Activated naive CD8-positive, alpha-beta T cell treated with anti-CD3 and anti-CD28 coated beads for 36 hours (primary cell): ENCODE data around the gene LYRM7. TPM values are rescaled to one million over a fixed set of nuclear protein-coding genes. Genes with fewer than 3 reads are reported as not detected.
A peak's percentile ranks its signal among the peaks of the same experiment; 100 is the strongest.

Experiments used
- DNase-seq: peaks from one replicate; pipeline ENCODE4 v3.0.0; 2021
- H3K27ac Mint-ChIP-seq: one replicate; pipeline ENCODE4 v1.8.0; 2022; ENCODE audit warnings: mild to moderate bottlenecking, moderate library complexity, mixed read lengths
- H3K27me3 Mint-ChIP-seq: one replicate; pipeline ENCODE4 v1.8.0; 2022; ENCODE audit warnings: mild to moderate bottlenecking, mixed read lengths
- H3K36me3 Mint-ChIP-seq: one replicate; pipeline ENCODE4 v1.8.0; 2021; ENCODE audit warnings: mild to moderate bottlenecking, mixed read lengths
- H3K4me1 Mint-ChIP-seq: one replicate; pipeline ENCODE4 v1.8.0; 2021; ENCODE audit warnings: mixed read lengths
- H3K4me3 Mint-ChIP-seq: one replicate; pipeline ENCODE4 v1.8.0; 2022; ENCODE audit warnings: mild to moderate bottlenecking, moderate library complexity, mixed read lengths
- H3K9me3 Mint-ChIP-seq: one replicate; pipeline ENCODE4 v1.8.0; 2022; ENCODE audit warnings: mixed read lengths
- total RNA-seq, 2 experiments: library from RNA; stranded (reverse); gene quantifications; one replicate each; pipeline ENCODE4 v1.2.3, GENCODE V29; 2021

The LYRM7 gene
- total RNA-seq, 2 experiments from 2014 or later: 26.2 to 28.5 TPM

- H3K4me3 Mint-ChIP-seq: no peak overlapping the region
- no peaks in the 10 kb centered on the region for H3K9me3 Mint-ChIP-seq
- no peak for DNase-seq
- H3K27me3 Mint-ChIP-seq: no peaks in the 10 kb centered on the region
- H3K4me1 Mint-ChIP-seq: peaks cover 15% of the 10 kb centered on the region
- H3K36me3 Mint-ChIP-seq: peaks cover 10% of the 10 kb centered on the region
- no peak overlapping the region for H3K27ac Mint-ChIP-seq
Observed at GRCh38 chr5:131198625-131199024, 27.9 kb downstream of the LYRM7 start.

DNA sequence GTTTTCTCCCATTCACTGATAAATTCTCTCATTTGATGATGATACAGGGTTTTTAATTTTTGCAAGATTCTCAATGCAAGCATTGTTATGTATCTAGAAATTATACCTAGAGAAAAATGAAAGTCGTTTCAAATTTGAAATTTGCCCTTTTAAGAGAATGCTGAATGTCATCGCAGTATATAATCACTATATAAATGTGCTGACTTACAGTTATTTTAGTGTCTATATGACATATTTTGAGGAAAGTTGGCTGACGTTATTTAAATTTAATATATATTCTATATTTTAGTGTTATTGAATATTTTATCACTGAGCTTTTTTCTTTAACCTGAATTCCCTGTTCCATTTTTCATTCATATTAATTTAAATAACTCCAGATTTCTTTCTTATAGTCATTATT, 29.8 kb downstream of the LYRM7 start:
- Mint-ChIP-seq H3K27me3 (no peaks in the 10 kb centered on the region), H3K27ac (no peak overlapping the region), H3K9me3 (no peaks in the 10 kb centered on the region), H3K36me3 (peaks cover 9% of the 10 kb centered on the region), H3K4me3 (no peak overlapping the region), H3K4me1 (peaks cover 7% of the 10 kb centered on the region)
- no peak for DNase-seq

DNA sequence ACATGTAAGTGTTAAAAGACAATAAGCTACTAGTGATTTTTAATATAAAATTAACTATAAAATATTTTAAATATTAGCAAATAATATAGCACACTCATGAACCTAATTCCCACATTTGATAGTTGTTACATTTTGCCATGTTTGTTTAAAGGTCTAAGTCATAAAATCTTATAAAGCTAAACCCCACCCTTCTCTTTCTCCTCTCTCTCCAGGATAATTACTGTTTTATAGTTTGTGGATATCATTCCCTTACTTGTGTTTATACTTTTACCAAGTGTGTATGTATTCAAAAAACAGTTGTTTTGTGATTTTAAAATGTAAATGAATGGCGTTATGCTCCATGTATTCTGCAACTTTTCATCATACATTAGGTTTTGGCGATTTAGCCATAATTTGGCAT, 34.2 kb downstream of the LYRM7 start:
- DNase-seq: no peak
- H3K27me3 Mint-ChIP-seq: no peaks in the 10 kb centered on the region
- no peaks in the 10 kb centered on the region for H3K9me3 Mint-ChIP-seq
- no peak overlapping the region for H3K4me3 Mint-ChIP-seq
- H3K36me3 Mint-ChIP-seq: peaks cover 13% of the 10 kb centered on the region
- H3K27ac Mint-ChIP-seq: no peak overlapping the region
- peaks cover 25% of the 10 kb centered on the region for H3K4me1 Mint-ChIP-seq

- Mint-ChIP-seq H3K9me3 (no peaks in the 10 kb centered on the region), H3K36me3 (peaks cover 16% of the 10 kb centered on the region), H3K4me3 (no peak overlapping the region), H3K27ac (no peak overlapping the region), H3K4me1 (peaks cover 36% of the 10 kb centered on the region), H3K27me3 (no peaks in the 10 kb centered on the region)
- DNase-seq: no peak
Observed at GRCh38 chr5:131206061-131206460, 35.3 kb downstream of the LYRM7 start.

DNA sequence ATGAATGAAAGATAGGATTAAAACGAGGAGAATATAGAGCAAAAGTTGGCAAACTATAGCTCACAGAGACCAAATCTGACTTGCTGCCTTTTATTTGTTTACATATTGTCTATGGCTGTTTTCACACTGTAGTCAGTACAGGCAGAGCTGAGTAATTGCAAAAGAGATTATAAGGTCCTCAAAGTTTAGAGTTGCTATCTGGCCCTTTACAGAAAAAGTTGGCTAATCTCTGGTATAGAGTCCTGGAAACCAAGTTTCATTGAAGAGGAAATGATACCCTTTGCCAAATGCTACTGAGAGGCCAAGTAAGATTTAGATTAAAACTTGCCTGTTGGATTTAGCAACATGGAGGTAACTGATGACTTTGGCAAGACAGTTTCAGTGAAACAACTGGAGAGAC, 36.0 kb downstream of the LYRM7 start:
- no peak overlapping the region for H3K4me3 Mint-ChIP-seq
- no peak overlapping the region for H3K27ac Mint-ChIP-seq
- peaks cover 40% of the 10 kb centered on the region for H3K4me1 Mint-ChIP-seq

DNA sequence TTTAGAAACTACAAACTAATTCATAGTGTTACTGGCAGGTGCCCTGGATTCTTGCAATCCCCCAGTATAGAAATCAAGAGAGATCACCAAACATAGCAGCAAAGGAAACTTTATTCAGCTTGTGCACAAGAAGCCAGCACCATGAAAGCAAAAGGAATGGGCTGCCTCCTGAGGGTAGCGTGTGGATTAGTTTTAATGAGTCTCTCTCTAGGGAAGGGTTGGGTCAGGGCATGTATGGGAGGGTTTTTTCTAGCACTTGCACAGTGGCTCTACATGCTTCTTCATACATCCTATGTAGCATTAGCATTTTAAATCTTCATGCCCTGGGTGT, 38.4 kb downstream of the LYRM7 start:
- Mint-ChIP-seq H3K27ac (peak overlapping the region; percentile 98), H3K36me3 (peaks cover 20% of the 10 kb centered on the region), H3K27me3 (no peaks in the 10 kb centered on the region), H3K4me1 (peaks cover 50% of the 10 kb centered on the region), H3K9me3 (no peaks in the 10 kb centered on the region), H3K4me3 (peak overlapping the region; percentile 81)
- no peak for DNase-seq

More for the DNA sequence above, 36.0 kb downstream of the LYRM7 start:
- DNase-seq: no peak
- no peaks in the 10 kb centered on the region for H3K9me3 Mint-ChIP-seq
- H3K36me3 Mint-ChIP-seq: peaks cover 16% of the 10 kb centered on the region
- H3K27me3 Mint-ChIP-seq: no peaks in the 10 kb centered on the region

DNA sequence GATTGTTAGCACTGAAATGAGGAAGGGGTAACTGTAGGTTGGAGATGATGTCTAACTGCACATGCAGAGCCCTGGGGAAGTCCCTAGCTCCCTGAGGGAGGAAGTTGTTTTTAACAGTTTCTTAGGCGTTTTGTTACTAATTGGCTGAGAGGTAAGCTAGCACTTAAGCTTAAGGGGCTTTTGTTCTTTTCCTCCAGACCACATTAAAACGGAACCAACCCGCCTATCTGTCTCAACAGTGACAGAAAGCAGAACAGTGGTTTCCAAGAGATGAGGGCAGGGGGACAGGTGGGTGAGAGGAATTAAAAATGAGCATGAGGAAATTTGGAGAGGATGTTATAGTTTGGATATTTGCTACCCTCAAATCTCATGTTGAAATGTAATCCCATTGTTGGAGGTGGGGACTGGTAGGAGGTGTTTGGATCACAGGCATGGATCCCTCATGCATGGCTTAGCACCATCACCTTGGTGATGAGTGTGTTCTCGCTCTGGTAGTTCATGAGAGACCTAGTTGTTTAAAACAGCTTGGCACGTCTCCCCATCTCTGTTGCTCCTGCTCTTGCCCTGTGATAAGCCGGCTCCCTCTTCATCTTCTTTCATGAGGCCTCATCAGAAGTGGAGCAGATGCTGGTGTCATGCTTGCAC, 38.9 kb downstream of the LYRM7 start:
- peak; percentile 55 for DNase-seq
- peaks cover 54% of the 10 kb centered on the region for H3K4me1 Mint-ChIP-seq
- H3K27ac Mint-ChIP-seq: peak overlapping the region; percentile 98
- H3K27me3 Mint-ChIP-seq: no peaks in the 10 kb centered on the region
- no peaks in the 10 kb centered on the region for H3K9me3 Mint-ChIP-seq
- H3K36me3 Mint-ChIP-seq: peaks cover 20% of the 10 kb centered on the region
- H3K4me3 Mint-ChIP-seq: peak overlapping the region; percentile 81

- H3K9me3 Mint-ChIP-seq: no peaks in the 10 kb centered on the region
- no peaks in the 10 kb centered on the region for H3K27me3 Mint-ChIP-seq
- H3K27ac Mint-ChIP-seq: peak overlapping the region; percentile 98
- no peak for DNase-seq
- H3K36me3 Mint-ChIP-seq: peaks cover 18% of the 10 kb centered on the region
- H3K4me1 Mint-ChIP-seq: peaks cover 55% of the 10 kb centered on the region
- H3K4me3 Mint-ChIP-seq: peak overlapping the region; percentile 81
Observed at GRCh38 chr5:131210151-131210510, 39.4 kb downstream of the LYRM7 start.

GRCh38 chr5:131211669-131212068, 40.9 kb downstream of the LYRM7 start:
- no peaks in the 10 kb centered on the region for H3K27me3 Mint-ChIP-seq
- H3K36me3 Mint-ChIP-seq: peaks cover 14% of the 10 kb centered on the region
- no peaks in the 10 kb centered on the region for H3K9me3 Mint-ChIP-seq
- H3K4me3 Mint-ChIP-seq: no peak overlapping the region
- peak overlapping the region; percentile 56 for H3K27ac Mint-ChIP-seq
- H3K4me1 Mint-ChIP-seq: peaks cover 58% of the 10 kb centered on the region
- DNase-seq: no peak

DNA sequence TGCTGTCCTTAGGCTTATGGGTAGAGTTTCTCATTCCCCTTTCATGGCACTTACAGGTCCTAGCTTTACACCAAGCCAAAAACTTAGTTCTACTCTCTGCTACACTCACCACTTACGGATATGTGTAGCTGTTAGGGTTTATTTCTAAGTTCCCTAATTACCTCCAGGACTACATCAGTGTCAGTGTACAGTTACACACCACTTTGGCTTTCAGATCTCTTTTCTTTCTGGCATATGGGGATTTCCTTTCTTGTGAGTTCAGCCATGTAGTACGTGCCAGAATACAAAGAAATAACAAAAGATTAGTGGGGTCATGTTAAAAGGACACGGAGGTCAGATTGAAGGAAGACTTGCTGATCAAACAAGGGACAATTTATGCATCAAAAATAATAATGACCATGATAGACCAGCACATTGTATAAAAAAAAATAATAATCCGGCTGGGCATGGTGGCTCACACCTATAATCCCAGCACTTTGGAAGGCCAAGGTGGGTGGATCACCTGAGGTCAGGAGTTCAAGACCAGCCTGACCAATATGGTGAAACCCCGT, 41.8 kb downstream of the LYRM7 start:
- peak overlapping the region; percentile 20 for H3K4me3 Mint-ChIP-seq
- no peak for DNase-seq
- H3K36me3 Mint-ChIP-seq: peaks cover 12% of the 10 kb centered on the region
- H3K27ac Mint-ChIP-seq: peak overlapping the region; percentile 76
- peaks cover 50% of the 10 kb centered on the region for H3K4me1 Mint-ChIP-seq
- H3K9me3 Mint-ChIP-seq: no peaks in the 10 kb centered on the region
- no peaks in the 10 kb centered on the region for H3K27me3 Mint-ChIP-seq

DNA sequence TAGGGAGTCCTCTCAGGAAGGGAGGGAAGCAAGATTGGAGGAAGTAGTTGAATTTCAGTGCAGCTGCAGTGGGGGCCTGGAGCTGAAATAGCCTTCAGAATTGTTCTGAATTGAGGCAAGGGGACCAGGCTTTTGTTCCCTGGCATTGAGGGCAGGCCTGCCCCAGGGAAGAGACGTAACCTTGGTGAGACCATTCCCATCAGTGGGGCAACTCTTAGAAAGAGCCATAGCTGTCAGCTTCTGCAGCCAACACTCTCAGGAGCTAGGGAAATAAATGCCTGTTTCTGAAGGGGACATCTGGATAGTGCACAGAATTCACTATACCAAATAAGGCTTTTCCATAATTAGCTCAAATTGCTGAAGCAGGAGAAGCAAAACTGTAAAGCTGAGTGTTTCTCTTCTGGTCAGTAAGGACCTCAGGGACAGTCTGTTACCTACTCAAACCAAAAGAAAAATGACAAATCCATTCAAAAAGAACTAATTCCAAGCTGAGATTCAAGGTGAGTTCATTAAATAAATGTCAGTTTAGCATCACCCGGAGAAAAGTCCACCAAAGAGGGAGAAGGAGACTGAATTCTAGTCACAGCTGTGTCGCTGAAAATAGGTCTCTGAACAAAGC, 44.0 kb downstream of the LYRM7 start:
- Mint-ChIP-seq H3K9me3 (no peaks in the 10 kb centered on the region), H3K27me3 (no peaks in the 10 kb centered on the region), H3K27ac (peak overlapping the region; percentile 20), H3K4me1 (peaks cover 57% of the 10 kb centered on the region), H3K4me3 (no peak overlapping the region), H3K36me3 (peaks cover 15% of the 10 kb centered on the region)
- DNase-seq: no peak

- Mint-ChIP-seq H3K36me3 (peaks cover 12% of the 10 kb centered on the region), H3K4me3 (no peak overlapping the region), H3K4me1 (peaks cover 45% of the 10 kb centered on the region), H3K9me3 (no peaks in the 10 kb centered on the region), H3K27me3 (no peaks in the 10 kb centered on the region), H3K27ac (no peak overlapping the region)
- no peak for DNase-seq
Observed at GRCh38 chr5:131217791-131218190, 47.0 kb downstream of the LYRM7 start.

DNA sequence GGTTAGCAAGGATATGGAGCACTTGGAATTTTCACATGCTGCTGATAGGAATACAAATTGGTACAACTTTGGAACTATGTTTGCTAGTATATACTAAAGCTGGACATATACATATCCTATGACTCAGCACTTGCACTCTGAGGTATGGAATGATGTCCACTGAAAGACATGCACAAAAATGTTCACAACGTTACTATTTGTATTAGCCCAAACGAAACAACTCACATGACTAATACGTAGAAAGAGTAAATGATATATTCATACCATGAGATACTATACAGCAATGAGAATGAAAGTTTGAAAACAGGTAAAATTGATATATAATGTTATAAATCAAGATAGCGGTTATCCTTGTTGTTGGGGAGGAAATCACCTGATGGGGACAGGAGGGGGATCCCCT, 47.6 kb downstream of the LYRM7 start:
- peaks cover 12% of the 10 kb centered on the region for H3K36me3 Mint-ChIP-seq
- H3K27me3 Mint-ChIP-seq: no peaks in the 10 kb centered on the region
- H3K9me3 Mint-ChIP-seq: no peaks in the 10 kb centered on the region
- H3K4me3 Mint-ChIP-seq: no peak overlapping the region
- no peak for DNase-seq
- H3K4me1 Mint-ChIP-seq: peaks cover 50% of the 10 kb centered on the region
- H3K27ac Mint-ChIP-seq: no peak overlapping the region

DNA sequence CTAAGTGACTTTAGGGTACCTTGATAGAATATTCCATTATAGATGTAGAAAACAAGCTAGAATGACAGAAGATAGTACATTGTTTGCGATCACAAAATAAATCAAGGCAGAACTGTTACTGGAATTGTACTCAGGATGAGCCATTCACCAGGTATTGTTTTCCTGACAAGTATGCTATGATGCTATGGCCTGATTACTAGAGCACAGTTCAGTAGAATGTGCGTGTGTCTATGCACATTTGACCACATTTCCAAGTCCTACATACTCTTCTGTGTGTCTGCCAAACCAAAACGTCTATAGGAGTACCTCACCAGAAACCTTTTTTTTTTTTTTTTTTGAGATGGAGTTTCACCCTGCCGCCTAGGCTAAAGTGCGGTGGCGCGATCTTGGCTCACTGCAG, 49.8 kb downstream of the LYRM7 start:
- no peaks in the 10 kb centered on the region for H3K9me3 Mint-ChIP-seq
- H3K27me3 Mint-ChIP-seq: no peaks in the 10 kb centered on the region
- no peak overlapping the region for H3K27ac Mint-ChIP-seq
- no peak overlapping the region for H3K4me3 Mint-ChIP-seq
- DNase-seq: no peak
- peaks cover 36% of the 10 kb centered on the region for H3K4me1 Mint-ChIP-seq
- H3K36me3 Mint-ChIP-seq: peaks cover 9% of the 10 kb centered on the region

GRCh38 chr5:131221008-131221703, 50.4 kb downstream of the LYRM7 start:
- no peak overlapping the region for H3K27ac Mint-ChIP-seq
- H3K9me3 Mint-ChIP-seq: no peaks in the 10 kb centered on the region
- H3K27me3 Mint-ChIP-seq: no peaks in the 10 kb centered on the region
- H3K4me3 Mint-ChIP-seq: no peak overlapping the region
- no peak for DNase-seq
- H3K4me1 Mint-ChIP-seq: peaks cover 34% of the 10 kb centered on the region
- H3K36me3 Mint-ChIP-seq: peaks cover 9% of the 10 kb centered on the region
